ENCODE results near the gene MAN1C1.

DNA sequence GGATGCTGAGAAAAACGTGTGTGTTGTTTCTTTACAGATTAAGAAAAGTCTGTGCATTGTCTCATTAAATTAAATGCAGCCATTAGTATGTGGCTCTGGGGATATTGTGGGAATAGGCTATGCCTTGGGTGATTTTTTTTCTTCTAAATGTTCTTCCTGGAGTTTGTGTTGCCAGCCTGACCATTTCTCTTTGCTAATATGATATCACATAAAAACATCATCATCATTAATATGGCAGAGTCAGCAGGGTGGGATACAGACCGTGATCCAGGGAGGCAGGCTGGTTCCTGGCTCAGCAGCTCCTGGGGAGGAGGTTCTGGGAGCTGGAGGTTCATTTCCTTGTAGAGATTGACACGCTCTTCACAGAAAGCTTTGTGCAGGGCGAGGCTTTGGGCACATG lies 122.8 kb downstream of the MAN1C1 start:
- TF ChIP-seq USF1 (IDR thresholded peaks at IDR 0.05) (no peak), EP300 (IDR thresholded peaks at IDR 0.05; ENCODE audit: borderline replicate concordance) (no peak), TAF1 (IDR thresholded peaks at IDR 0.05; ENCODE audit: low read depth) (no peak)
